ENCODE measurements around the gene PSME4. TPM values are rescaled to one million over a fixed set of nuclear protein-coding genes. Genes with fewer than 3 reads are reported as not detected.

The PSME4 gene
- polyA plus RNA-seq, 3 donors = 2.1 to 17.7 (median 3.1) TPM

- Histone ChIP-seq H3K4me3 (replicated peaks in 1 of 3; ENCODE audit: low read depth in 2 of 3, low read length in 3 of 3) (no peak overlapping the region), H3K27ac (ENCODE audit: low read depth in 1 of 2, low read length in 2 of 2) (no peak overlapping the region), H3K27me3 (ENCODE audit: control insufficient read depth in 2 of 2, insufficient read depth in 2 of 2, low read length in 2 of 2) (no peaks in the 10 kb centered on the region), H2AFZ (ENCODE audit: insufficient read depth, low read depth, low read length, poor library complexity, severe bottlenecking) (no peak overlapping the region), H3K4me1 (ENCODE audit: control insufficient read depth in 1 of 2, insufficient read depth in 2 of 2, low read length in 2 of 2) (no peaks in the 10 kb centered on the region), H3K9ac (ENCODE audit: insufficient read depth, low read length, poor library complexity, severe bottlenecking) (no peak overlapping the region), H3K4me2 (replicated peaks; ENCODE audit: extremely low read depth, low read length, poor library complexity, severe bottlenecking) (no peak overlapping the region), H3K9me3 (replicated peaks in 1 of 2; ENCODE audit: control insufficient read depth in 1 of 2, insufficient read depth in 1 of 2, low read length in 2 of 2) (no peaks in the 10 kb centered on the region), H4K20me1 (ENCODE audit: insufficient read depth, low read length) (no peaks in the 10 kb centered on the region), H3K36me3 (replicated peaks in 1 of 2; ENCODE audit: control insufficient read depth in 1 of 2, insufficient read depth in 2 of 2, low read length in 2 of 2) (peaks cover 43 to 52% of the 10 kb centered on the region in 2 donors), H3K79me2 (ENCODE audit: insufficient read depth, low read length) (no peaks in the 10 kb centered on the region)
- no peak for DNase-seq
- no peak for TF ChIP-seq CTCF (IDR thresholded peaks at IDR 0.05)
- Mint-ChIP-seq H3K9me3 (no peaks in the 10 kb centered on the region), H3K27me3 (ENCODE audit: low read depth in 3 of 3) (peaks cover 0 to 2% (median 0%) of the 10 kb centered on the region in 3 donors), H3K4me3 (no peak overlapping the region), H3K27ac (no peak overlapping the region), H3K36me3 (peaks cover 39 to 53% of the 10 kb centered on the region in 2 donors), H3K4me1 (no peaks in the 10 kb centered on the region)
- intact Hi-C loops (cut with micrococcal nuclease) = no loop called here
- WGBS (ENCODE audit: insufficient coverage) = no CpG with 5 or more reads among the region's 9 CpGs
Observed at GRCh38 chr2:53820048-53820447, 150.7 kb downstream of the PSME4 start.

- no peak overlapping the region for H3K27ac ChIP-seq (ENCODE audit: low read depth in 1 of 2, low read length in 2 of 2)
- Mint-ChIP-seq H3K4me1 (no peaks in the 10 kb centered on the region), H3K4me3 (no peak overlapping the region), H3K27me3 (ENCODE audit: low read depth in 3 of 3) (peaks cover 0 to 2% (median 0%) of the 10 kb centered on the region in 3 donors), H3K27ac (no peak overlapping the region), H3K9me3 (no peaks in the 10 kb centered on the region), H3K36me3 (peaks cover 41 to 57% of the 10 kb centered on the region in 2 donors)
- no peaks in the 10 kb centered on the region for H3K27me3 ChIP-seq (ENCODE audit: control insufficient read depth in 2 of 2, insufficient read depth in 2 of 2, low read length in 2 of 2)
- no peaks in the 10 kb centered on the region for H4K20me1 ChIP-seq (ENCODE audit: insufficient read depth, low read length)
- no peak overlapping the region for H3K4me3 ChIP-seq (replicated peaks in 1 of 3; ENCODE audit: low read depth in 2 of 3, low read length in 3 of 3)
- H3K4me1 ChIP-seq (ENCODE audit: control insufficient read depth in 1 of 2, insufficient read depth in 2 of 2, low read length in 2 of 2) = no peaks in the 10 kb centered on the region
- no peak overlapping the region for H3K4me2 ChIP-seq (replicated peaks; ENCODE audit: extremely low read depth, low read length, poor library complexity, severe bottlenecking)
- WGBS (ENCODE audit: insufficient coverage) = no CpG with 5 or more reads among the region's 4 CpGs
- no peaks in the 10 kb centered on the region for H3K79me2 ChIP-seq (ENCODE audit: insufficient read depth, low read length)
- no peak overlapping the region for H2AFZ ChIP-seq (ENCODE audit: insufficient read depth, low read depth, low read length, poor library complexity, severe bottlenecking)
- no peak for TF ChIP-seq CTCF (IDR thresholded peaks at IDR 0.05)
- peaks cover 45 to 56% of the 10 kb centered on the region in 2 donors for H3K36me3 ChIP-seq (replicated peaks in 1 of 2; ENCODE audit: control insufficient read depth in 1 of 2, insufficient read depth in 2 of 2, low read length in 2 of 2)
- intact Hi-C loops (cut with micrococcal nuclease) = no loop called here
- H3K9me3 ChIP-seq (replicated peaks in 1 of 2; ENCODE audit: control insufficient read depth in 1 of 2, insufficient read depth in 1 of 2, low read length in 2 of 2) = no peaks in the 10 kb centered on the region
- no peak overlapping the region for H3K9ac ChIP-seq (ENCODE audit: insufficient read depth, low read length, poor library complexity, severe bottlenecking)
- no peak for DNase-seq
Observed at GRCh38 chr2:53819634-53820033, 151.2 kb downstream of the PSME4 start.
